WTC11 (cell line): ENCODE measurements around the gene HDAC3.

Experiments
- ATF1 ChIP-seq: sonication (generic); formaldehyde crosslinking; IDR thresholded peaks from 2 replicates; pipeline ENCODE4 v1.8.1; 2023; ENCODE audit warnings: mild to moderate bottlenecking, moderate library complexity, missing genetic modification reagents
- CBFB ChIP-seq: sonication (generic); formaldehyde crosslinking; IDR thresholded peaks from 2 replicates; pipeline ENCODE4 v1.8.1; 2022; ENCODE audit warnings: mild to moderate bottlenecking, low read depth, missing genetic modification reagents
- CREB1 ChIP-seq: sonication (generic); formaldehyde crosslinking; IDR thresholded peaks from 2 replicates; pipeline ENCODE4 v1.8.0; 2023; ENCODE audit warnings: mild to moderate bottlenecking, missing genetic modification reagents
- CTCF ChIP-seq: fragments of 200-600 bp; IDR thresholded peaks from 2 replicates; pipeline ENCODE4 v1.8.0; 2022; ENCODE audit warnings: antibody characterized with exemption
- JUN ChIP-seq: sonication (generic); formaldehyde crosslinking; IDR thresholded peaks from 2 replicates; pipeline ENCODE4 v1.8.0; 2023; ENCODE audit warnings: mild to moderate bottlenecking, missing genetic modification reagents
- KAT7 ChIP-seq: sonication (generic); formaldehyde crosslinking; IDR thresholded peaks from 2 replicates; pipeline ENCODE4 v1.8.1; 2023; ENCODE audit warnings: missing genetic modification reagents, mild to moderate bottlenecking, borderline replicate concordance
- MXD4 ChIP-seq: fragments of 250-450 bp; sonication (Bioruptor Pico); IDR thresholded peaks from 2 replicates; pipeline ENCODE4 v1.8.0; 2021; ENCODE audit warnings: mild to moderate bottlenecking, moderate library complexity, borderline replicate concordance
- SMAD3 ChIP-seq: sonication (generic); formaldehyde crosslinking; IDR thresholded peaks from 2 replicates; pipeline ENCODE4 v1.8.0; 2022; ENCODE audit warnings: missing genetic modification reagents, mild to moderate bottlenecking, borderline replicate concordance
- TCF7 ChIP-seq: sonication (generic); formaldehyde crosslinking; IDR thresholded peaks from 2 replicates; pipeline ENCODE4 v1.8.0; 2022; ENCODE audit warnings: mild to moderate bottlenecking, low read depth, missing genetic modification reagents, moderate library complexity
- ZNF138 ChIP-seq: sonication (generic); formaldehyde crosslinking; conservative IDR thresholded peaks from 2 replicates; pipeline ENCODE4 v1.8.1; 2022; ENCODE audit warnings: mild to moderate bottlenecking, moderate library complexity, missing genetic modification reagents
- ZNF263 ChIP-seq: sonication (generic); formaldehyde crosslinking; IDR thresholded peaks from 2 replicates; pipeline ENCODE4 v1.8.1; 2022; ENCODE audit warnings: low read depth, mild to moderate bottlenecking, moderate library complexity, missing genetic modification reagents
- TF ChIP-seq, protein P1 (sequence below): sonication (generic); formaldehyde crosslinking; IDR thresholded peaks from 2 replicates; pipeline ENCODE4 v1.8.1; 2023; ENCODE audit warnings: mild to moderate bottlenecking, missing genetic modification reagents

GRCh38 chr5:141662028-141662427, 25.4 kb upstream of the HDAC3 start:
- TF ChIP-seq JUN (CRISPR knock-in tag): no peak
- no peak for TF ChIP-seq CTCF
- no peak for TF ChIP-seq CREB1 (CRISPR knock-in tag)
- TF ChIP-seq ATF1 (CRISPR knock-in tag): no peak
- TF ChIP-seq CBFB (CRISPR knock-in tag): no peak
- no peak for TF ChIP-seq ZNF138
- TF ChIP-seq, protein P1, sequence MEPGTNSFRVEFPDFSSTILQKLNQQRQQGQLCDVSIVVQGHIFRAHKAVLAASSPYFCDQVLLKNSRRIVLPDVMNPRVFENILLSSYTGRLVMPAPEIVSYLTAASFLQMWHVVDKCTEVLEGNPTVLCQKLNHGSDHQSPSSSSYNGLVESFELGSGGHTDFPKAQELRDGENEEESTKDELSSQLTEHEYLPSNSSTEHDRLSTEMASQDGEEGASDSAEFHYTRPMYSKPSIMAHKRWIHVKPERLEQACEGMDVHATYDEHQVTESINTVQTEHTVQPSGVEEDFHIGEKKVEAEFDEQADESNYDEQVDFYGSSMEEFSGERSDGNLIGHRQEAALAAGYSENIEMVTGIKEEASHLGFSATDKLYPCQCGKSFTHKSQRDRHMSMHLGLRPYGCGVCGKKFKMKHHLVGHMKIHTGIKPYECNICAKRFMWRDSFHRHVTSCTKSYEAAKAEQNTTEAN (CRISPR knock-in tag): no peak
- TF ChIP-seq ZNF263 (CRISPR knock-in tag): no peak
- no peak for TF ChIP-seq TCF7
- TF ChIP-seq MXD4 (CRISPR knock-in tag): no peak
- TF ChIP-seq KAT7 (CRISPR knock-in tag): no peak
- no peak for TF ChIP-seq SMAD3 (CRISPR knock-in tag)
